DND-41 (cell line): Measurements from ENCODE around the gene RALGDS.

Experiments used
- CTCF ChIP-seq: IDR thresholded peaks from 2 replicates; pipeline ENCODE4 v1.5.1; 2012; ENCODE audit warnings: borderline replicate concordance, low read length, moderate library complexity, mild to moderate bottlenecking; ENCODE audit not compliant: poor library complexity, severe bottlenecking; ENCODE audit errors: extremely low read depth
- EZH2 ChIP-seq: IDR thresholded peaks from 3 replicates; pipeline ENCODE4 v1.6.1; 2012; ENCODE audit warnings: borderline replicate concordance, low read depth, mild to moderate bottlenecking, moderate library complexity, low read length, inconsistent platforms; ENCODE audit not compliant: severe bottlenecking

- no peak for TF ChIP-seq CTCF
- TF ChIP-seq EZH2 = no peak
Measured at GRCh38 chr9:133101356-133102189, 19.5 kb downstream of the RALGDS start.
